H9 (cell line): ENCODE results near the gene COQ8B. TPM values are rescaled to one million over a fixed set of nuclear protein-coding genes. Genes with fewer than 3 reads are reported as not detected.

Experiments
- DNase-seq: peaks from one replicate; pipeline ENCODE4 v3.0.0-alpha.2; 2017
- H2AFZ ChIP-seq: one replicate; pipeline ENCODE4 v1.6.1; 2013; ENCODE audit warnings: mild to moderate bottlenecking, low read length, control low read depth, moderate library complexity
- H2AK5ac ChIP-seq: 2 replicates; pipeline ENCODE4 v1.6.1; 2013; ENCODE audit warnings: low read length, control low read depth, mixed read lengths; ENCODE audit not compliant: insufficient read length
- H2BK120ac ChIP-seq: one replicate; pipeline ENCODE4 v1.6.1; 2013; ENCODE audit warnings: low read depth, mild to moderate bottlenecking, low read length, control low read depth, inconsistent platforms; ENCODE audit not compliant: poor library complexity, severe bottlenecking
- H2BK12ac ChIP-seq: 2 replicates; pipeline ENCODE4 v1.6.1; 2013; ENCODE audit warnings: low read length, control low read depth, mixed read lengths, low read depth; ENCODE audit not compliant: insufficient read length
- H2BK15ac ChIP-seq: 2 replicates; pipeline ENCODE4 v1.6.1; 2013; ENCODE audit warnings: low read depth, low read length, control low read depth
- H2BK20ac ChIP-seq: one replicate; pipeline ENCODE4 v1.6.1; 2013; ENCODE audit warnings: low read depth, mild to moderate bottlenecking, low read length, control low read depth, inconsistent platforms; ENCODE audit not compliant: poor library complexity, severe bottlenecking
- H2BK5ac ChIP-seq: 2 replicates; pipeline ENCODE4 v1.6.1; 2013; ENCODE audit warnings: low read length, control low read depth, mixed read lengths; ENCODE audit not compliant: insufficient read length
- H3K14ac ChIP-seq: 2 replicates; pipeline ENCODE4 v1.6.1; 2013; ENCODE audit warnings: low read length, control low read depth; ENCODE audit not compliant: insufficient read depth
- H3K18ac ChIP-seq: 2 replicates; pipeline ENCODE4 v1.6.1; 2013; ENCODE audit warnings: low read depth, mild to moderate bottlenecking, mixed read lengths, low read length, control low read depth; ENCODE audit not compliant: insufficient read length
- H3K23ac ChIP-seq: 2 replicates; pipeline ENCODE4 v1.6.1; 2013; ENCODE audit warnings: low read length, control low read depth, mixed read lengths, low read depth; ENCODE audit not compliant: insufficient read length
- H3K23me2 ChIP-seq: 2 replicates; pipeline ENCODE4 v1.6.1; 2013; ENCODE audit warnings: low read depth, mild to moderate bottlenecking, mixed read lengths, low read length, control low read depth; ENCODE audit not compliant: insufficient read length, poor library complexity, severe bottlenecking
- H3K27ac ChIP-seq: 2 replicates; pipeline ENCODE4 v1.5.1; 2013; ENCODE audit warnings: low read length, control low read depth, mixed read lengths, low read depth; ENCODE audit not compliant: insufficient read length
- H3K27me3 ChIP-seq: 2 replicates; pipeline ENCODE4 v1.6.1; 2013; ENCODE audit warnings: low read length, control low read depth, inconsistent platforms; ENCODE audit not compliant: insufficient read depth
- H3K4ac ChIP-seq: 2 replicates; pipeline ENCODE4 v1.6.1; 2013; ENCODE audit warnings: low read depth, mild to moderate bottlenecking, control low read depth, inconsistent platforms, low read length, moderate library complexity
- H3K4me1 ChIP-seq: 2 replicates; pipeline ENCODE4 v1.6.1; 2013; ENCODE audit warnings: low read length, control low read depth, inconsistent platforms; ENCODE audit not compliant: insufficient read depth
- H3K4me2 ChIP-seq: 2 replicates; pipeline ENCODE4 v1.6.1; 2013; ENCODE audit warnings: low read length, control low read depth, mixed read lengths; ENCODE audit not compliant: insufficient read length, insufficient read depth
- H3K56ac ChIP-seq: 2 replicates; pipeline ENCODE4 v1.6.1; 2013; ENCODE audit warnings: low read depth, mild to moderate bottlenecking, mixed read lengths, low read length, control low read depth; ENCODE audit not compliant: insufficient read length
- H3K79me1 ChIP-seq: 2 replicates; pipeline ENCODE4 v1.6.1; 2013; ENCODE audit warnings: low read depth, mild to moderate bottlenecking, moderate library complexity, low read length, control low read depth, inconsistent platforms; ENCODE audit not compliant: insufficient read depth, poor library complexity, severe bottlenecking
- H3K79me2 ChIP-seq: 2 replicates; pipeline ENCODE4 v1.6.1; 2013; ENCODE audit warnings: low read length, control low read depth, inconsistent platforms; ENCODE audit not compliant: insufficient read depth
- H3K9ac ChIP-seq: 2 replicates; pipeline ENCODE4 v1.6.1; 2013; ENCODE audit warnings: low read length, control low read depth, mixed read lengths; ENCODE audit not compliant: insufficient read length; ENCODE audit errors: extremely low read depth
- H3K9me3 ChIP-seq: one replicate; pipeline ENCODE4 v1.6.1; 2013; ENCODE audit warnings: low read depth, low read length, inconsistent platforms; ENCODE audit not compliant: control insufficient read depth
- H3T11ph ChIP-seq: one replicate; pipeline ENCODE4 v1.6.1; 2013; ENCODE audit warnings: mild to moderate bottlenecking, low read length, control low read depth, inconsistent platforms
- H4K20me1 ChIP-seq: one replicate; pipeline ENCODE4 v1.6.1; 2013; ENCODE audit not compliant: control insufficient read depth, insufficient read length, insufficient read depth
- H4K5ac ChIP-seq: 2 replicates; pipeline ENCODE4 v1.6.1; 2013; ENCODE audit warnings: low read depth, mild to moderate bottlenecking, mixed read lengths, low read length, control low read depth; ENCODE audit not compliant: insufficient read length
- H4K8ac ChIP-seq: replicated peaks from 2 replicates; pipeline ENCODE4 v1.6.1; 2013; ENCODE audit warnings: low read length, control low read depth, mixed read lengths, low read depth; ENCODE audit not compliant: insufficient read length
- H4K91ac ChIP-seq: 2 replicates; pipeline ENCODE4 v1.6.1; 2013; ENCODE audit warnings: low read depth, mild to moderate bottlenecking, moderate library complexity, mixed read lengths, low read length, control low read depth; ENCODE audit not compliant: insufficient read length
- H3K27ac Mint-ChIP-seq, 3 experiments: 2 replicates in 2 of 3; 3 replicates in 1 of 3; pipeline ENCODE4 v1.8.0; 2020 to 2021; ENCODE audit warnings: mixed read lengths in 3 of 3, mild to moderate bottlenecking in 1 of 3, moderate library complexity in 1 of 3
- H3K27me3 Mint-ChIP-seq: 2 replicates; pipeline ENCODE4 v1.8.0; 2021; ENCODE audit warnings: low read depth, mild to moderate bottlenecking, moderate library complexity, mixed read lengths
- H3K36me3 Mint-ChIP-seq, 3 experiments: 2 replicates in 2 of 3; 3 replicates in 1 of 3; pipeline ENCODE4 v1.8.0; 2020 to 2021; ENCODE audit warnings: low read depth in 3 of 3, mixed read lengths in 3 of 3; ENCODE audit not compliant: insufficient read depth in 1 of 3
- H3K4me1 Mint-ChIP-seq, 2 experiments: 2 replicates each; pipeline ENCODE4 v1.8.0; 2020; ENCODE audit warnings: mixed read lengths in 2 of 2
- H3K4me3 Mint-ChIP-seq, 2 experiments: 2 replicates in 1 of 2; 3 replicates in 1 of 2; pipeline ENCODE4 v1.8.0; 2020 to 2021; ENCODE audit warnings: mild to moderate bottlenecking in 2 of 2, mixed read lengths in 2 of 2, moderate library complexity in 1 of 2
- H3K9me3 Mint-ChIP-seq, 2 experiments: 2 replicates in 1 of 2; 3 replicates in 1 of 2; pipeline ENCODE4 v1.8.0; 2020; ENCODE audit warnings: mild to moderate bottlenecking in 2 of 2, mixed read lengths in 2 of 2, moderate library complexity in 1 of 2
- CTCF ChIP-seq: fragments of 200-600 bp; sonication (generic); conservative IDR thresholded peaks from 3 replicates; pipeline ENCODE4 v1.8.0; 2021; ENCODE audit warnings: antibody characterized with exemption, mild to moderate bottlenecking
- WGBS: extraction: QIAGEN DNeasy Blood & Tissue Kit; methylation state at CpG from one replicate; pipeline ENCODE4 v1.1.7; 2013; ENCODE audit warnings: missing lambda C conversion rate, low lambda C conversion rate, mixed read lengths; ENCODE audit not compliant: insufficient read length; ENCODE audit errors: extremely low coverage; 5-methylcytosine and 5-hydroxymethylcytosine counted together
- total RNA-seq: library from RNA; stranded (reverse); gene quantifications from 2 replicates; pipeline ENCODE4 v1.2.1, GENCODE V29; 2021

The COQ8B gene
- total RNA-seq, 1 experiment from 2014 or later, result 40.5 TPM

GRCh38 chr19:40701758-40702157, 14.9 kb downstream of the COQ8B start:
- H3K14ac ChIP-seq, result no peak overlapping the region
- H2AFZ ChIP-seq, result no peak overlapping the region
- no peaks in the 10 kb centered on the region for H3K27me3 ChIP-seq
- H4K20me1 ChIP-seq, result no peaks in the 10 kb centered on the region
- Mint-ChIP-seq H3K4me3 (no peak overlapping the region), H3K36me3 (peaks cover 29 to 58% (median 49%) of the 10 kb centered on the region in 3 experiments), H3K9me3 (no peaks in the 10 kb centered on the region), H3K27me3 (no peaks in the 10 kb centered on the region; the same call in 1 of the 2 replicates), H3K27ac (no peak overlapping the region), H3K4me1 (peaks cover 5 to 13% of the 10 kb centered on the region in 2 experiments; a peak in 3 of 4 replicates)
- H3K56ac ChIP-seq, result no peak overlapping the region
- no peak overlapping the region for H2BK12ac ChIP-seq
- no peak for TF ChIP-seq CTCF
- H3K9ac ChIP-seq, result no peak overlapping the region
- H3K23me2 ChIP-seq, result no peaks in the 10 kb centered on the region
- H2BK15ac ChIP-seq, result no peak overlapping the region
- H2BK20ac ChIP-seq, result no peak overlapping the region
- no peak overlapping the region for H3T11ph ChIP-seq
- no peaks in the 10 kb centered on the region for H3K79me1 ChIP-seq
- no peak overlapping the region for H3K4ac ChIP-seq
- no peak overlapping the region for H3K4me2 ChIP-seq
- no peak overlapping the region for H3K23ac ChIP-seq
- no peak for DNase-seq
- H3K27ac ChIP-seq, result no peak overlapping the region
- H4K8ac ChIP-seq, result no peak overlapping the region
- no peak overlapping the region for H2BK120ac ChIP-seq
- H4K5ac ChIP-seq, result no peak overlapping the region
- no peak overlapping the region for H3K18ac ChIP-seq
- H2BK5ac ChIP-seq, result no peak overlapping the region
- no CpG with 5 or more reads among the region's 6 CpGs for WGBS
- no peaks in the 10 kb centered on the region for H3K79me2 ChIP-seq
- H4K91ac ChIP-seq, result no peak overlapping the region
- H2AK5ac ChIP-seq, result no peak overlapping the region
- H3K9me3 ChIP-seq, result no peaks in the 10 kb centered on the region
- no peaks in the 10 kb centered on the region for H3K4me1 ChIP-seq
